ENCODE data around the gene DCDC2C. TPM values are rescaled to one million over a fixed set of nuclear protein-coding genes. Genes with fewer than 3 reads are reported as not detected.

The DCDC2C gene
- total RNA-seq, 1 experiment from 2014 or later = not detected

- Mint-ChIP-seq H3K4me1 (ENCODE audit: low read depth, unreplicated experiment) (no peaks in the 10 kb centered on the region), H3K27me3 (ENCODE audit: insufficient read depth, unreplicated experiment) (peaks cover 27% of the 10 kb centered on the region), H3K9me3 (ENCODE audit: unreplicated experiment) (peaks cover 13% of the 10 kb centered on the region), H3K4me3 (ENCODE audit: unreplicated experiment) (no peak overlapping the region), H3K36me3 (ENCODE audit: insufficient read depth, unreplicated experiment) (no peaks in the 10 kb centered on the region), H3K27ac (ENCODE audit: unreplicated experiment) (no peak overlapping the region)
- Histone ChIP-seq H3K4me3 (ENCODE audit: low read depth, low read length) (no peak overlapping the region), H3K4me1 (no peaks in the 10 kb centered on the region), H3K36me3 (ENCODE audit: control insufficient read depth, insufficient read depth, low read length) (no peaks in the 10 kb centered on the region), H3K27me3 (replicated peaks; ENCODE audit: control insufficient read depth, insufficient read depth, low read length) (no peaks in the 10 kb centered on the region), H3K9me3 (no peaks in the 10 kb centered on the region)
- intact Hi-C loops (cut with micrococcal nuclease; ENCODE audit: unreplicated experiment) = no loop called here
- DNase-seq = no peak
- ChIA-PET CTCF (no interaction called here), POLR2A (no interaction called here)
- TF ChIP-seq CTCF (IDR thresholded peaks at IDR 0.05; ENCODE audit: insufficient read depth in 1 of 2, low read depth in 1 of 2, low read length in 1 of 2, severe bottlenecking in 1 of 2, unreplicated experiment in 1 of 2) = no peak
- BruUV-seq (replicated peaks) = no TSS peak
These were observed 59.5 kb downstream of the DCDC2C start for GRCh38 chr2:3762771-3763447.

GRCh38 chr2:3766824-3767223, 63.4 kb downstream of the DCDC2C start:
- no peaks in the 10 kb centered on the region for H3K9me3 ChIP-seq
- no peaks in the 10 kb centered on the region for H3K4me1 Mint-ChIP-seq (ENCODE audit: low read depth, unreplicated experiment)
- H3K36me3 Mint-ChIP-seq (ENCODE audit: insufficient read depth, unreplicated experiment) = no peaks in the 10 kb centered on the region
- H3K4me1 ChIP-seq = no peaks in the 10 kb centered on the region
- ChIA-PET POLR2A (no interaction called here), CTCF (no interaction called here)
- intact Hi-C loops (cut with micrococcal nuclease; ENCODE audit: unreplicated experiment) = no loop called here
- H3K4me3 Mint-ChIP-seq (ENCODE audit: unreplicated experiment) = no peak overlapping the region
- no peak for TF ChIP-seq CTCF (IDR thresholded peaks at IDR 0.05; ENCODE audit: insufficient read depth in 1 of 2, low read depth in 1 of 2, low read length in 1 of 2, severe bottlenecking in 1 of 2, unreplicated experiment in 1 of 2)
- no peak overlapping the region for H3K4me3 ChIP-seq (ENCODE audit: low read depth, low read length)
- DNase-seq = no peak
- peaks cover 8% of the 10 kb centered on the region for H3K9me3 Mint-ChIP-seq (ENCODE audit: unreplicated experiment)
- no peaks in the 10 kb centered on the region for H3K27me3 ChIP-seq (replicated peaks; ENCODE audit: control insufficient read depth, insufficient read depth, low read length)
- no peaks in the 10 kb centered on the region for H3K36me3 ChIP-seq (ENCODE audit: control insufficient read depth, insufficient read depth, low read length)
- peaks cover 31% of the 10 kb centered on the region for H3K27me3 Mint-ChIP-seq (ENCODE audit: insufficient read depth, unreplicated experiment)
- no TSS peak for BruUV-seq (replicated peaks)
- H3K27ac Mint-ChIP-seq (ENCODE audit: unreplicated experiment) = no peak overlapping the region

GRCh38 chr2:3768960-3769765, 65.8 kb downstream of the DCDC2C start:
- Mint-ChIP-seq H3K36me3 (ENCODE audit: insufficient read depth, unreplicated experiment) (no peaks in the 10 kb centered on the region), H3K4me1 (ENCODE audit: low read depth, unreplicated experiment) (no peaks in the 10 kb centered on the region), H3K27me3 (ENCODE audit: insufficient read depth, unreplicated experiment) (peaks cover 22% of the 10 kb centered on the region), H3K4me3 (ENCODE audit: unreplicated experiment) (no peak overlapping the region), H3K27ac (ENCODE audit: unreplicated experiment) (no peak overlapping the region), H3K9me3 (ENCODE audit: unreplicated experiment) (no peaks in the 10 kb centered on the region)
- Histone ChIP-seq H3K27me3 (replicated peaks; ENCODE audit: control insufficient read depth, insufficient read depth, low read length) (no peaks in the 10 kb centered on the region), H3K4me3 (ENCODE audit: low read depth, low read length) (no peak overlapping the region), H3K9me3 (no peaks in the 10 kb centered on the region), H3K4me1 (no peaks in the 10 kb centered on the region), H3K36me3 (ENCODE audit: control insufficient read depth, insufficient read depth, low read length) (no peaks in the 10 kb centered on the region)
- intact Hi-C loops (cut with micrococcal nuclease; ENCODE audit: unreplicated experiment) = no loop called here
- TF ChIP-seq CTCF (IDR thresholded peaks at IDR 0.05; ENCODE audit: insufficient read depth in 1 of 2, low read depth in 1 of 2, low read length in 1 of 2, severe bottlenecking in 1 of 2, unreplicated experiment in 1 of 2) = no peak
- DNase-seq = no peak
- ChIA-PET POLR2A (no interaction called here), CTCF (interaction anchor here (1.5 kb wide), 1 partner anchor 41 kb away, joined by 4 read pairs; no protein-coding TSS in a partner anchor)
- BruUV-seq (replicated peaks) = no TSS peak
